MM.1S (cell line): ENCODE measurements around the gene LCA5L.

Source experiments
- EZH2 ChIP-seq: fragments of 300-600 bp; sonication (generic); optimal IDR thresholded peaks from 2 replicates; pipeline ENCODE3; 2017; ENCODE audit warnings: low read depth, mild to moderate bottlenecking, antibody characterized with exemption, low read length, mixed read lengths
- EZH2phosphoT487 ChIP-seq: fragments of 300-600 bp; sonication (generic); IDR thresholded peaks from 2 replicates; pipeline ENCODE4 v1.6.1; 2018; ENCODE audit warnings: antibody characterized with exemption, low read length
- TF ChIP-seq, protein P1 (sequence below): fragments of 300-600 bp; sonication (generic); IDR thresholded peaks from 2 replicates; pipeline ENCODE4 v1.5.1; 2016; ENCODE audit warnings: antibody characterized with exemption, low read length, mixed read lengths

DNA sequence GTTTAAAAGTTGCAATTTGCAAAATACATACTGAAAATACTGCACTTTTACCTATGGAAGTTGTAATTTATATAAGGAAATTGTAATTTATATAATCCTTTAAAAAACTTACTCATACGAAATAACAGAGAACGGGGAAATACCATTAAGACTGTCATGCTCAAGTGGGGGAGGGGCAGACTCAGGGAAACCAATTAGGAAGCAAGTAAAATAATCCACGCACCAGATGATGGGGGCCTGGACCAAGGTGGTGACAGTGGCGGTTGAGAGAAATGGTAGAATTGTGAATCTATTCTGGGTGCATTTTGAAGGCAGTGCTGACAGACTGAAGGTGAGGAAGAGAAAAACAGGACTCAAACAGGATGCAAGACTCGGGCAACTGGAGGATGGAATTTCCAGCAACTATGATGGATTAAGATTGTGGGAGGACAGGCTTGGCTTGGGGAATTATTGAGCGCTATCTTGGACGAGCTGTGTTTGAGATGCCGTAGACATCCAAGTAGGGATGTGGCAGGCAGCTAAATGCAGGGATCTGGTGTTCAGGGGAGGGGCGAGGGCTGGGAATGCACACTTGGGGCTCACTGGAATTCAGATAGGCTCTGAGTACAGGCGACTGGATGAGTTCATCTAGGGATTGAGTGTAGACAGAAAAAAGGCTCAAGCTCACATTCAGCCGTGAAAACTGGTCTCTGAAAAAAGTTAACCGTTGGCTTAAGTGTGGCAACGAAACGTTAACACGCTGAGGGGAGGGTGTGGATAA, 977 bp downstream of the LCA5L start:
- TF ChIP-seq, protein P1, sequence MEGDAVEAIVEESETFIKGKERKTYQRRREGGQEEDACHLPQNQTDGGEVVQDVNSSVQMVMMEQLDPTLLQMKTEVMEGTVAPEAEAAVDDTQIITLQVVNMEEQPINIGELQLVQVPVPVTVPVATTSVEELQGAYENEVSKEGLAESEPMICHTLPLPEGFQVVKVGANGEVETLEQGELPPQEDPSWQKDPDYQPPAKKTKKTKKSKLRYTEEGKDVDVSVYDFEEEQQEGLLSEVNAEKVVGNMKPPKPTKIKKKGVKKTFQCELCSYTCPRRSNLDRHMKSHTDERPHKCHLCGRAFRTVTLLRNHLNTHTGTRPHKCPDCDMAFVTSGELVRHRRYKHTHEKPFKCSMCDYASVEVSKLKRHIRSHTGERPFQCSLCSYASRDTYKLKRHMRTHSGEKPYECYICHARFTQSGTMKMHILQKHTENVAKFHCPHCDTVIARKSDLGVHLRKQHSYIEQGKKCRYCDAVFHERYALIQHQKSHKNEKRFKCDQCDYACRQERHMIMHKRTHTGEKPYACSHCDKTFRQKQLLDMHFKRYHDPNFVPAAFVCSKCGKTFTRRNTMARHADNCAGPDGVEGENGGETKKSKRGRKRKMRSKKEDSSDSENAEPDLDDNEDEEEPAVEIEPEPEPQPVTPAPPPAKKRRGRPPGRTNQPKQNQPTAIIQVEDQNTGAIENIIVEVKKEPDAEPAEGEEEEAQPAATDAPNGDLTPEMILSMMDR, result no peak
- TF ChIP-seq EZH2 (no peak), EZH2phosphoT487 (no peak)
